Superior temporal gyrus (tissue), 1 donor: ENCODE measurements around the gene PRKCZ.

Experiments used
- DNase-seq: peaks from one replicate; pipeline ENCODE4 v3.0.0-alpha.2; 2016; ENCODE audit errors: extremely low spot score

Gene PRKCZ

DNA sequence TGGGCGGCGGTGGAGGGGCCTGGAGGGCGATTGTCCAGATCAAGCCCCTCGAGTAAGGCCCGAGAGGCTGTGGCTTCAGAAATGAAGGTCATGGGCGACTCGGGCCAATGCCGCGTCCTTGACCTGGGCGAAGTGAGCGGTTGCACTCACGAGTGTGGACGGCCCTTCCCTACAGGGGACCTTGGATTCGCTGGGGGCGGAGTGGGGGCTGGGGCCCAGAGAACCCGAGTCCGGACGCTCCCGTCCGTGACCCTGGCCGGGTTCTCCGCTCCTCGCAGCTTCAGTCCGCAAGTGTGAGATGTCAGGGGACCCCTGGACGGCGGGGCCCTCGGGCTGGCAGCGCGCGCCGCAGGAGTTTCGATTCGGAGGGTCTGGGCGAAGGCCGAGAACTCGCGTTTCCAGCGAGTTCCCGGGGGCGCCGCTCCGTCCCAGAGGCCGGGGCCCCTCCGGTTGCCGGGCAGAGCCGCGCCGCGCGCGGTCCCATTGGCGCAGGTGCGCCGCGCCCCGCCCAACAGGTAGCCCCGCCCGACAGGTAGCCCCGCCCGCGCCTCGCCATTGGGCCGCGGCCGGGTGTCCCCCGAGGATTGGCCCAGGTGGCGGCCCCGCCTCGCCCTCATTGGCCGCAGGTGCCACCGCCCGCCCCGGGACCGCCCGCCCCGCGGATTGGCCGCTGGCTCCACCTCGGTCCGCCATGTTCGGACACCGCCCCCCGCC is at the start of gene PRKCZ:
PRKCZ (plus strand) TSS at position 694 of the 714 bp plus-strand sequence. CDS start 220 bp downstream, outside the sequence.
- DNase-seq, result no peak

DNA sequence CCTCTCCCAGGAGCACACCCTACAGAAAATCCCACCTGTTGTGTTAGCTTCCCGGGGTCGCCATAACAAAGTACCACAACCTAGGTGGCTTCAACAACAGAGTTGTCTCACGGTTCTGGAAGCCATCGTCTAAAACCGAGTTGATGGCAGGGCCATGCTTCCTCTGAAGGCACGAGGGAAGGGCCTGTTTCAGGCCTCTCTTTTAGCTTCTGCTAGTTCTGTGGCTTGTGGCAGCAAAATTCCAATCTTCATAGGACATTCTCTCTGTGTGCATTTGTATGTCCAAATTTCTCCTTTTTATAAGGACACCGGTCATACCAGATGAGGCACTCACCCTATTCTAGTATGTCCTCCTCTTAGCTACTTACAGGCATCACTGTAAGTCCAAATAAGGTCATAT is 49.8 kb upstream of the PRKCZ start:
- DNase-seq, result no peak

GRCh38 chr1:2000850-2001249 is 49.4 kb upstream of the PRKCZ start:
- no peak for DNase-seq

- no peak for DNase-seq
Measured at GRCh38 chr1:2001773-2002411, 48.3 kb upstream of the PRKCZ start.

DNA sequence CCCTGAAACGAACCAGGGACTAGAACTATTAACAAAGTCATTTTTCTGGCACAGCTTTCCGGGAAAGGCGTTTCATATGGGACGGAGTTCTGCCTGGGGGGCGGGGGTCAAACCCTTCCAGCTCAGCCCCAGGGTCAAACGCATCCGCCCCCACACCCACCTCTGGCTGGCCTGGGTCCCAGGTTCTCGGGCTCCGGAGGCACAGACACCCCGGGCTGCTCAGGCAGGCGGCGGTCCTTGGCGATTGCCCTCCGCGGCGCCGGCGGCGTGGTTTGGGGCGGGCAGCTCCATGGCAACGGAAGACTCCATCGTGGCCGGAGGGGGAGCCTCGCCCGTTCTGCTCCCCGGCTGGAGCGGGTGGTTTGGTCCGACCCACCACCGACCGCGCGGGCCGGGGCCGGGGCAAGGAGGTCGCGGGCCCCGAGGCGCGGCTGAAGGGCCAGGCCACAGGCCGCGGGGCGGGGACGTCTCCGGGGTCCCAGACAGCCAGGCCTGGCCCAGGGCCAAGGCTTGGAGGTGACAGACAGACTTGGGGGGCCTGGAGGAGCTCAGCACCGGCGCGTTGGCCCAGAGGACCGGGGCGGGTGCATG is 46.6 kb upstream of the PRKCZ start, which contains the start of gene CFAP74:
CFAP74 (minus strand) TSS at position 246 of the 591 bp plus-strand sequence. CDS start 12,830 bp downstream, outside the sequence.
- no peak for DNase-seq

DNA sequence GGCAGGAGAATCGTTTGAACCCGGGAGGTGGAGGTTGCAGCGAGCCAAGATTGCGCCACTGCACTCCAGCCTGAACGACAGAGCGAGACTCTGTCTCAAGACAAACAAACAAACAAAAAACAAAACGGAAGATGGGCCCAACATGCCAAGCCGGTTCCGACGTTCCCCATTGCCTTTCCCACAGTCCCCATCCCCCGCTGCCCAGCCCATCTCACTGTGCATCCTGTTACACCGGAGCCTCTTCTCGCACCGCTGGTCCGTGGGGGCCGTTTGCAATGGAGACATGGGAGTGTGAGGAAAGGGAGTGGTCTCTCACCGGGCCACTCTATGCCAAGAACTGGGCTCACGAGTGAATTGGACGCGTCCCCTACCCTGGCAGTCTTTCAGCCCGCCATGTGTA is 45.4 kb upstream of the PRKCZ start:
- DNase-seq, result no peak

- no peak for DNase-seq
Measured at GRCh38 chr1:2009101-2010053, 40.8 kb upstream of the PRKCZ start.

DNA sequence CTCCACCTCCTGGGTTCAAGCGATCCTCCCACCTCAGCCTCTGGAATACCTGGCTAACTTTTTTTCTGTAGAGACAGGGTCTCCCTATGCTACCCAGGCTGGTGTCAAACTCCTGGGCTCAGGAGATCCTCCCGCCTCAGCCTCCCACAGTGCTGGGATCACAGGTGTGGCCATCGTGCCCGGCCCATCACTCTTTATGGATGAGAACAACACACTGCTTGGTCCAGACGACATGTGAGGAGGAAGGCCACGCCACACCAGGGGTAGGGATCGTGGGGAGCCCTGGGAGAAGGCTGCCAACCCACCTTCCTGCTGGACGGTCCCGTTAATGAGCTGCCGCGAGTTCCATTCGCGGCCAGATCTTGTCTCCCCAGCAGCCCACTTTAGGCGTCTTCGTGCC is 36.0 kb upstream of the PRKCZ start:
- DNase-seq, result no peak

DNA sequence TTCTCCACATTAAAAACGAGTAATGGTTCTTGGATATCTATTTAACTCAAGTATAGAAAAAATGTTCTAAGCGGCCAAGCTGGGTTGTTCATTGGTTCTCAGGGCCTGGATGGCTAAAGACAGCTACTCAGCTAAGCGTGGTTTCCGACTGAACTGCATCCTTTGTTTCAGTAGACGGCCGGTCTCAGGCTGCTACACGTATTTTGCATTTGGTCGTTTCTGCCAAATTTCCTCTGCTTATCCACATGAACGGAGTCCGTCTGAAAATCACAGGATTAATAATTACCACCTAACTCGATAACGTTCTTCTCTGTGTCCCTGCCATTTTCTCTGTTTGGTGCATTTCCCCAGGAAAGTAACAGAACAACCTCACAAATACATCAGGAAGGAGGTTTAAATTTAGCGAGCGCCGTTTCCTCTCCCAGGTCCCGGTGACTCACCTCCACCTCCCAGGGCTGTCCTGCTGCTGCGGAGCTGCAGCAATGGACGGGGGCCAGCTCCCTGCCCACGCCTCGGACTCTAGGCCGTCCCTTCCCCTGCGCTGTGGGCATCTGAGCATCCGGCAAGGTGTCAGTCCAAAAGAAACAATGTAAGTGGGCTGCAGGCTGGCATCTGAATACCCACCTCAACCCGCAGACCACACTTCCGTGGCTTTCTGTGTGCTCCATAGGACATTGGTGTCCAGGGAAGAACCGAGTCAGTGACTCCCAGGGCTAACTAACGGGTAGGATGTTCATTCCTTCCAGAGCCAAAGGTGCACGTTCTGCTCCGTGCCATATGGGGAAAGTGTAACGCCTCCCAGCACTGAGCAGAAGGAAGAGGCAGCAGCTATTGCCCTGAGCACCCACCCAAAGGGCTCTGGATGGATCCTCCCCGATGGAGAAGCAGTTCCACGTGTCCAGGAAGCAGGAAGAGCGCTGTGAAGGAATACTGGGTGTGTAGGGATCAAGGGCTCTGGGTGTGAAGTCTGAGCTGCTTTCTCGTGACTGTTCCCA is 35.2 kb upstream of the PRKCZ start:
- no peak for DNase-seq

DNA sequence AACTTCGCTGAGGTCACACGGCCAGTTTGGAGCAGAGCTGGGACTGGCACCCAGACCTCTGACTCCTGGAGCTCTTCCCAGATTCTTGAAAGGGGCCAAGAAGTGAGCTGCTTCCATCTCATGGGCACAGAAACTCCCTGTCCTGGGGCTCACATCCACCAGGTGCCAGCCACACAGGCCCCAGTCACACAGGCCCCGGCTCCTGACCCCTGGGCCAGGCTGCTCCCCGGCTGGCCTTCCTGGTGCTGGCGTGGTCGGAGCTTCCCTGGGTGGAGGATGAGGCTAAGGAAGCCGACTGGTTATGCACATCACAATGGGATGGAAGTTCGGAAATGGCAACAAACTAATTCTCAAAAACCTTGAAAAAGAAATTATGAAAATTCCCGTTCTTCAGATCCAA is 34.1 kb upstream of the PRKCZ start:
- DNase-seq, result no peak

GRCh38 chr1:2018217-2019171 is 31.7 kb upstream of the PRKCZ start:
- no peak for DNase-seq

DNA sequence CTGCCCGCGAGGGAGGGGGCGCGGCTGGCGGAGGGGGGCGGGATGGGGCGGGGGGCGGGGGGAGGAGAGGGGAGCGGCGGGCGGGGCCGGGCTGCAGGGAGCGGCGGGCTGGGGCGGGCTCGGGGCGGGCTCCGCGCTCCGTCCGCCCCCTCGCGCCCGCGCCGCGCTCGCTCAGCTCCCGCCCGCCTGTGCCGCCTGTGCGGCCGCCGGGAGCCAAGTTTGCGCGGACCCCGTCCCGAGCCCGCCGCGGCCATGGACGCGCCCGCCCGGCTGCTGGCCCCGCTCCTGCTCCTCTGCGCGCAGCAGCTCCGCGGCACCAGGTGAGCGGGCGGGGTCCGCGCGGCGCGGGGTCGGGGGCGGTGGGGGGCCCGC is 31.1 kb upstream of the PRKCZ start, which contains the start of gene GABRD:
GABRD (plus strand) TSS at position 174 of the 372 bp plus-strand sequence; CDS start at position 253, 79 bp downstream.
- no peak for DNase-seq

- DNase-seq, result no peak
Measured at GRCh38 chr1:2019571-2020309, 30.5 kb upstream of the PRKCZ start.

DNA sequence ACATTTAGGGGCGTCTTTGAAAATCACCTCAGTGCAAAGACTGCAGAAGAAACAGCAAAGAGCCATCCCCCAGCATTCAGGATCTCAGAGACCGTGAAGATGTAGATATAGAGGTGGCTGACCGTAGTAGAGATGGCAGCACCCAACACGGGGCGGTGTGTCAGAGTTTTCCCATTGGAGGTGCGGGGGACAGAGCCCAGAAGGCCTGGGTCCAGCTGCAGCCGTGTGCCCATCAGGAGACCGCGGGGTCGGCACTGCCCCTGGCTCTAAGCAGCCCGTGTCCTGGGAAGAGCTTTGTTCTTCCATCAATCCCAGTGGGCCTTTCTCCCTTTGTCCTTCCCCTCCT is 29.9 kb upstream of the PRKCZ start:
- DNase-seq, result no peak

DNA sequence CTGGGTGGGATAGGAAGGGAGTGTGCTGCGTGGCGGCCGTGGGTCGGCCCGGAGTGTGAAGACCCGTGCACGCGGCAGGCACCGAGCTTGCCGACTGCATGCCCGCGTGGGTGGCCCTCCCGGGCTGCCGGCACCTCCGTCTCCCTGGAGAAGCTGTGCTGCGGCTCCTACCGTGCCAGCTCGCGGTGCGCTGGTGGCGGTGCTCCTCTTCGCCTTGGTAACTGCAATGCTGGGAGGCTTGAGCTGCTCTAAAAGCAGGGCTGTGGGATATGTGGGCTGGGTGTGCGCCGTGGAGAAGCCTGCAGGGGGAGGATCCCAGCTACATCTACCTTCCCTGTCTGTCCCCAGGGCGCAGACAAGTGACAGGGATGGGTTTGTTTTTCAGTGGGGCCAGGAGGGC is 28.7 kb upstream of the PRKCZ start:
- no peak for DNase-seq

DNA sequence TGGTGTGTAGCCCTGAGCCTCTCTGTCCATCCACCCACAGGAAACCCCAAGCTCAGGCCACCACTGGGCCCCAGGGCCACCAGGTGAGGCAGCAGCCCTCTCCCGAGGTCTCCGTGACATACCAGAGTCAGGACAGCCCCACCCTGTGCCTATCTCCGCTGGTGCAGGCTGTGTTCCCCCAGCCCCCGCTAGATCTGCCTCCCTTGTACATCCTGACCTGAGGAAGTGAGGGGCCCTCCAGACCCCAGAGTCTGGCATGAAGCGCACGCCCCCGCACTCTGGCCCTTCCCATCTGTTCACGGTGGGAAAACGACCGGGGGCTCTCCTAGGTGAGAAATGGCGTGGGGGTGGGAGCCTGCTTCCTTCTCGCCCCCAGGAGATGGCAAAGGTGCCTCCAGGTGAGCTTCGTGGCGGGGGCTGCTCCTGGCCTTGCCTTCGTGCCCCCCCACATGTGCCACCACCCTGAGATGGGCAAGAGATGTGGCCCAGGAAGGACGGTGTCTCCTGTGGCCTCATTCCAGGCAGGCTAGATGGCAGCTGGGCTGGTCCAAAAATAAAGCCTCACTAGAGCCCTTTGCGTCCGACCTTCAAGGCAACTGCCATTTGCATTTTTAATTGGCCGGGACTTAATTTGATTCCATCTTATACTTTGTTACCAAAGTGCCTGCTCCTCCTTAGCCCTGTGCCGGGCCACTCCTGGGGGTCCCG is 28.0 kb upstream of the PRKCZ start:
- no peak for DNase-seq

DNA sequence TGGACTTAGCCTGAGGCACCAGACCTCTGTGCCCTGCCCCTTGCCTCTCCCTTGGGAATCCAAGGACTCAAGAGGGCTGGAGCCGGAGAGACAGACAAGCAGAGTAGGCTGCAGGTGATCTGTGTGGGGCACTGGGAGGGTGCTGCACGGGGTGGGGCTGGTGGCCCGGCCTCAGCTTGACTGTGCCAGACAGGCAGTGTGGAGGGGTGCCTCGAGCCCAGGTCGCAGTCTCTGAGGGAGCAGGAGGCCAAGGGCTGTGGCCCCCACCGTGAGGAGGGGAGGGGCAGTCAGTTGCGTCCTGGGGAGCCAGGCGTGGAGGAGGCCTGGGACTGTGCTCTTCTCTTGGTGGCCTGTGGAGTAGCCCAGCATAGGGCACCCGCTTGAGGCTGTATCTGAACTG is 27.0 kb upstream of the PRKCZ start:
- no peak for DNase-seq

DNA sequence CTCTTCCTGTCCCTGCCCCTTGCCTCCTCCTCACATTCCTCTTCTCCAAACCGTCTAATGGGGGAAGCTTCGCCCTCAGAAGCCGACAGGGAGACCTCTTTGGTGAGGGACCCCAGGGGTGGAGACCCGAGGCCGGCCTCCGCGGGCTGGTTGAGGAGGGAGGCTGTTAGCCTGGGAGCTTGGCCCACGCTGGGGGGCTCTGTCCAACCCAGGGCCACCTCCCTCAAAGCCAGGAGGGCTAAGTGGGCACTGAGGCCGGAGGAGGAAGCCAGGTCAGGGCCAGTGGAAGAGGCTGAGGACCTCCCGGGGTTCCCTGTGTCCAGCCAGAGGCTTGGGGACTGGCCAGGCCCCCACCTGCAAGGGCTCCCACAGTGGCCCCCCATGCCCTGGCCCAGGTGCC is 25.8 kb upstream of the PRKCZ start:
- no peak for DNase-seq
